ENCODE results near the gene TBC1D22A.

The TBC1D22A gene

GRCh38 chr22:46844606-46845210 lies 82.3 kb downstream of the TBC1D22A start:
- no peak for DNase-seq

DNA sequence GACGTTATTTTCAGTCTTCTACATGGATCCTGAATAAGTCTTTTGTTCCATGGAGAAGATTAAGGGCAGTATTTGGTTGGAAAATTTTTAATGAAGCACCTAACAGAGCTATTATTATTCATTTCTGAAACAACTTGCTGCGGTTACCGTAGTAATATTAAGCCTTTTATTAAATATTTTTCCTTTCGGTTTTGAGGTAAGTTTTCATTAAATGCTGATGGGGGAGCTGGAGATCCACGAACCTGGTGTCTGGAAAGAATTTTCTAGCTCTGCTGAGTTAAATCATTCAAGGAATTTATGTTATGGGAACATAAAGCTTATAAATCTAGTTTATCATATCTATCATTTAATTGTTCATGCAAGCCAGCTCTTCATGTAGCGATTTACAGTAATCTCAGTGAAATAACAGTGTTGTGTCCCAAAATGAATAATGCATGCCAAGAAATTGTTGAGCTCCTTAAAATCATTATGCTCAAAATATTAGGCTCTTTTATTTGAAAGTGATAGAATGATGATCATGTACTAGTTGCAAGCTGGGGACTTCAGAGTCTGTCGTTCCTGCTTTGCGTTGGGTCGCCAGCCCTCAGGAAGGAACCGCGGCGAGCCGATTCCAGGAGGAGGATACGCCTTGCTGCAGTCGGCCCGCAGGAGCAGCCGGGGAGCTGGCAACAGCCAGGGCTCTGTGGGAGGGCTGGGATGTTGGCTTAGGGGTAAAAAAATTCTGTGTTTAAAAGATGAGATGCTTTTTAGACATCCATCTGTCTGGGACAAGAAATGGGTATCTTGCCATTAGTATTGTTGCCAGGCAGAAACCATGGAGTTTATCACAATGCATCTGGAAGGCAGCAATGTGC lies 83.1 kb downstream of the TBC1D22A start:
- no peak for DNase-seq

- DNase-seq: no peak
Observed at GRCh38 chr22:46846150-46846831, 83.8 kb downstream of the TBC1D22A start.

DNA sequence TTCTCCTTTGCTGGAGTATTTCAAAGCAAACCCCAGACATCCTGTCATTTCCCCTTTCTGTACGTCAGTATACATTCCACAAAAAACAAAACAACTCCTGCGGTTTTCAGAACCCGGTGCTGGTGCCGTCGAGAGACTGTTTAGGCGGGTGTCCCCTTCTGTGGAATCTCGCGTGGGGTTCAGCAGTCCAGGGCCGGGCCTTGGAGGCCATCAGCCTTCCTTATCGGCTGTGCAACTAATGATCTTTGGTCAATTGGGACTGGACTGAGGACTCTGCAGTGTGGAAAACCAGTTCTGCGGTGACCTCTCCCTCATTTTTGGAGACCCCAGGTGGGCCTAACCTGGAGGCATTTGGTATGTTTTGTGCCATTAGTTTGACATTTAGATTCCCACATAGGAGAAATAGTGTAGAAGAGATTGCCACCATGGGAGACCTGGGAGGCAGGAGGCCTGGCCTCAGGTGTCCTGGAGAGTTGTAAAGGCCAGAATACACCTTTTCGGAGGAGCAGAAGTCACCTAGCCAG lies 84.4 kb downstream of the TBC1D22A start:
- DNase-seq: no peak

GRCh38 chr22:46848197-46848596 lies 85.7 kb downstream of the TBC1D22A start:
- no peak for DNase-seq

- DNase-seq: no peak
Observed at GRCh38 chr22:46849101-46849500, 86.7 kb downstream of the TBC1D22A start.

DNA sequence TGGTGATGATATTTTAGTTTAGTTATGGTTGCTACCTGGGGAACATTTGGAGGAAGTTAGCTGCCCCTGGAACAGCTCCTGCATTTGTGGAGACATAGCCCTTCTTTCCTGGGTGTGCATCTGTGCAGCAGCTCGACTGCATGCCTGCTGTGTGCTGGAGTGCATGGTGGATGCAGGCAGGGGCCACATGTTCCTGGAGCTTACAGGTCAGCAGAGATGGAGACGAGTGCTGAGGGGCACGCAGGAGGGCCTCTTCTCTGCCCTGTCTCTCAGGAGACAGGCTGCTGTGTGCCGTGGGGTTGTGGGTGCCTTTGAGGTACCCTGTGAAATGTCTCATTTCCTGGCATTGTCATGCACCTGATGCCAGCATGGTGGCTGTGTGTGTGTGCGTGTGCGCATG lies 87.5 kb downstream of the TBC1D22A start:
- DNase-seq: no peak

- no peak for DNase-seq
Observed at GRCh38 chr22:46851311-46851710, 88.9 kb downstream of the TBC1D22A start.

DNA sequence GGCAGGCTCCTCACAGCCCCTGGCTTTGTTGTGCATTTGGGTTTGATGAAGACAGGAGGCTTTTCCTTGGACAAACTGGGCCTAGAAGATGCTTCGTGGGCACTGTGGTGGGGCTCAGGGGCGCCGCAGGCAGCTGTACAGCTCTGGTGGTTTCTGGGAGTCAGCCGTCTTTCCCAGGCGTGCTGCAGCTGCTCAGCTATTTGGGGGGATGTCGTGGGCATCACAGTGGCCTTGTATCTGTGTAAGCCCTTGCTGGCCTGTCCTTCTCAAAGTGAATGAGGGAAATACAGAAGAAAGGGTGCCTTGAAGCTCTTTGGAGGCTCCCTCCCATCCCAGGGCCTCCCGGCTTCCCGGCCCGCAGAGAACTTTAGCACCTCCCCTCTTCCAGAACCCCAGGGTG lies 89.5 kb downstream of the TBC1D22A start:
- DNase-seq: no peak

DNA sequence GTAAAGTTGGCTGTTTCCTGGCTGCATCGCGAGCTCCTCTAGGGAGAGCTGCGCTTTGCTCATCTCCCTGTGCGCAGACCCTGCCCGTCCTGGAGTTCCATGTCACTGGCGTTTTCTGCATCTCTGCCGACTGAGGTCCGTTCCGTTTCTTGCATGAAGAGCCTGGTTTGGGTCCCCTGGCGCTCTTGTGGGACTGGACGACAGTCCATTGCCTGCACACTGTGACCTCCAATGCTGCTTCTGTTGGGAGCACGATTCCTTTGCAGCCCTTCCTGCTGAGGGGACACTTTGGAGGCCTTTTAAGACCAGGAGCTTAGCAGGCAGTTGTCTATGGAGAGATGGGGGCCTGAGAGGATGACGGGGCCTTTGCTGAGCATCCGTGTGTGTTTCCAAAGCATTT lies 90.3 kb downstream of the TBC1D22A start:
- DNase-seq: no peak

GRCh38 chr22:46853191-46853590 lies 90.7 kb downstream of the TBC1D22A start:
- no peak for DNase-seq

- no peak for DNase-seq
Observed at GRCh38 chr22:46854125-46854870, 91.8 kb downstream of the TBC1D22A start.

- DNase-seq: no peak
Observed at GRCh38 chr22:46855681-46856080, 93.2 kb downstream of the TBC1D22A start.

GRCh38 chr22:46856661-46857060 lies 94.2 kb downstream of the TBC1D22A start:
- DNase-seq: no peak

- DNase-seq: no peak
Observed at GRCh38 chr22:46857142-46857884, 94.9 kb downstream of the TBC1D22A start.

GRCh38 chr22:46857885-46858143 lies 95.4 kb downstream of the TBC1D22A start:
- no peak for DNase-seq

GRCh38 chr22:46858181-46858771 lies 95.8 kb downstream of the TBC1D22A start:
- no peak for DNase-seq

- no peak for DNase-seq
Observed at GRCh38 chr22:46860562-46860961, 98.1 kb downstream of the TBC1D22A start.

DNA sequence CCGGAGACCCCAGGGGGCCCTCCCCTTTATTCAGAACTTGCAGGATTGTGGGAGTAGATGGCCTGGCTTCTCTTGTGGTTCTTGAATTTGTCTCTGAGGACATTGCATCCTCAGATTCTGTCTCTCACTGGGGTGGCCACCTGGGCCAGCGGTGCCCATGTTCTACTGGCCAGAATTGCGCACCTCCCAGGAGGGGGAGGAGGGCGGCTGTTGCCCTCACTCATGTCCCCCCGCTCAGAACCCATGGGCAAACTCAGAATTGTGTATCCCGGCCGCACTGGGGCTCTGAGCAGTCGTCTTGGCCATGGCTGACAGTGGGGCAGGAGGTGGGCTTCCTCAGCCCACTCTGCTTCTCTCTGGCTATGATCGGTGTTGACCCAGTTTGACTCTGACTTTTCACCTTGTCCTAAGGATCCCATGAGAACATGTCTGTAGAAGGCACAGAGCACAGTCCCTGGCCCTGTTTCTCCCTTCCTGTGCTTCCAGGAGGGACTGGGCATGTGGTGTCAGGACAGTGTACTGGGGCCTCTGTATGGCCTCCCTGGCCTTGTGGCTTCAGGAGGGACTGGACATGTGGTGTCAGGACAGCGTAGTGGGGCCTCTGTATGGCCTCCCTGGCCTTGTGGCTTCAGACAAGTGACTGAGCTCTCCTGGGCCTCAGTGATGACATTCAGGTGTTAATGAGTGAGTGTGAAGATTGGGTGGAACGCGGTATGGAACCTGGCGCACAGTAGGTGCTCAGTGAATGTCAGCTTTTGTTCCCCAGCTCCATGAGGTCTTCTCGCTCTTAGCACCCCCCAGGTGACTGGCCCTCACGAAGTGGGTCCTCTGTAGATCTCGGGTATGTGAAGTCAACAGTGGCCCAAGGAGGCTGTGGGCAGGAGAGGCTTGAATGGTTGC lies 99.3 kb downstream of the TBC1D22A start:
- DNase-seq: no peak

DNA sequence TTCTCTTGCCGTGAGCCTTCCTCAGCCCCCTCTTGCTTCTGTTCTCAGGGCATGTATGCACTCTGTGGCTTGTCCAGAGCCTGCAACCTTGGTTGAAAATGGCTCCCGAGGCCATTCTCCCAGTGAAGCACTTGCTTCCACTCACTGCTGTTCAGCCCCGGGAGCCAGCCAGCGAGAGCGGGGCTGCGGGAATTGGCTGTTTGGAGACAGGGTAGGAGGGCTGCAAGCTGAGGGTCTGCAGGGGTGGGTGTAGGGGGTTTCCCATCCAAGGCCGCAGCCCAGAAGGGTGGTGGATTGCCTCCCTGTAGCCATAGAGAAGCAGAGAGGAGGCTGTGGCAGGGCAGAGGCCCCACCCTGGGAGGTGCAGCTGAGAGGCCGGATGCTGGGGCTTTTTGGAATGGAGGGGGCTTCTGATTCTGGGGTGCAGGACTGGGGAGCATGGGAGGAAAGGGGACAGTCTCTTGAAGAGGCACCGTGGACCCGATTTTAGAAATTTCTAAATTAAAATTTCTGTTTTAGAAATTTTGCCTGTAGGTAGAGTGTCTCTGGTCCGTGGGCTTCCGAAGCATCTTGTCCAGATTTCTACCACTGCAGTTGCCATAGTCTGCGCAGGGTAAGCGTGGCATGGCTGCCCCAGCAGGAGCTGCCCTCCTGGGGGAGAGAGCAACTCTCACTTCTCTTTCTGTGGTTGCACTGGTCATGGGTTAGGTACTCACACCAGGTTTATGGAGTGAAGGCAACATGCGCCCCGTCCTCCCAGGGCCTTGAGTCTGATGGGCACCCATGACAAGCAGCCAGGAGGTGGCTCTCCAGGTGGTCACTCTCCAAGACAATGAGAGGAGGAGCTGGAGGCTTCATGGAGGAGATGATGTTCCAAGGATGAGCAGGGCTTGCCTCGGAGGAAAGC lies 100.2 kb downstream of the TBC1D22A start:
- no peak for DNase-seq

All from cortex of kidney (tissue), 1 donor.